Stimulated activated CD4-positive, alpha-beta T cell treated with anti-CD3 and anti-CD28 coated beads, Interleukin-1b, Interleukin-23, amount 100 ng/mL, for 24 hours (primary cell): Measurements from ENCODE around the gene TMCC1.
"Not testable (repeated sequence)": the region's sequence is repeated elsewhere in the genome, so short reads cannot be mapped to it uniquely, and the experiment has no call there.

Experiments
- DNase-seq, 4 experiments: peaks; one replicate each; pipeline ENCODE4 v3.0.0-alpha.2; 2020; ENCODE audit warnings: low read depth in 4 of 4, low spot score in 1 of 4

The TMCC1 gene

GRCh38 chr3:129837065-129837642, 56.4 kb downstream of the TMCC1 start:
- no peak for DNase-seq

- DNase-seq = no peak
Measured at GRCh38 chr3:129836381-129837064, 57.0 kb downstream of the TMCC1 start.

- no peak for DNase-seq
Measured at GRCh38 chr3:129835198-129835597, 58.3 kb downstream of the TMCC1 start.

- DNase-seq = no peak
Measured at GRCh38 chr3:129834580-129834979, 58.9 kb downstream of the TMCC1 start.

- DNase-seq = not testable (repeated sequence)
Measured at GRCh38 chr3:129831942-129832341, 61.6 kb downstream of the TMCC1 start.

GRCh38 chr3:129831503-129831902, 62.0 kb downstream of the TMCC1 start:
- no peak for DNase-seq

- no peak for DNase-seq
Measured at GRCh38 chr3:129829640-129830039, 63.9 kb downstream of the TMCC1 start.

- no peak for DNase-seq
Measured at GRCh38 chr3:129827765-129828164, 65.7 kb downstream of the TMCC1 start.

- DNase-seq = peak; percentile 13 to 21 (median 15)
Measured at GRCh38 chr3:129824926-129825541, 68.5 kb downstream of the TMCC1 start.

GRCh38 chr3:129822679-129823078, 70.8 kb downstream of the TMCC1 start:
- DNase-seq = no peak

- no peak for DNase-seq
Measured at GRCh38 chr3:129822241-129822640, 71.3 kb downstream of the TMCC1 start.

- no peak for DNase-seq
Measured at GRCh38 chr3:129820587-129820986, 72.9 kb downstream of the TMCC1 start.

GRCh38 chr3:129812589-129812988, 80.9 kb downstream of the TMCC1 start:
- DNase-seq = no peak

GRCh38 chr3:129809297-129809696, 84.2 kb downstream of the TMCC1 start:
- no peak for DNase-seq

- DNase-seq = no peak
Measured at GRCh38 chr3:129796146-129796545, 97.4 kb downstream of the TMCC1 start.

GRCh38 chr3:129795186-129796010, 98.1 kb downstream of the TMCC1 start:
- DNase-seq = no peak

GRCh38 chr3:129794311-129795185, 99.0 kb downstream of the TMCC1 start:
- no peak for DNase-seq

GRCh38 chr3:129793942-129794310, 99.6 kb downstream of the TMCC1 start:
- no peak for DNase-seq

- no peak for DNase-seq
Measured at GRCh38 chr3:129793319-129793718, 100.2 kb downstream of the TMCC1 start.

GRCh38 chr3:129783470-129783869, 110.0 kb downstream of the TMCC1 start:
- DNase-seq = no peak

- DNase-seq = no peak
Measured at GRCh38 chr3:129778871-129779270, 114.6 kb downstream of the TMCC1 start.
